ENCODE measurements around the gene ATG4C. TPM values are rescaled to one million over a fixed set of nuclear protein-coding genes. Genes with fewer than 3 reads are reported as not detected.

Gene ATG4C
- polyA plus RNA-seq, 2 of the 4 experiments (the other 2 are of a cell fraction): 6.5 to 14.8 TPM

DNA sequence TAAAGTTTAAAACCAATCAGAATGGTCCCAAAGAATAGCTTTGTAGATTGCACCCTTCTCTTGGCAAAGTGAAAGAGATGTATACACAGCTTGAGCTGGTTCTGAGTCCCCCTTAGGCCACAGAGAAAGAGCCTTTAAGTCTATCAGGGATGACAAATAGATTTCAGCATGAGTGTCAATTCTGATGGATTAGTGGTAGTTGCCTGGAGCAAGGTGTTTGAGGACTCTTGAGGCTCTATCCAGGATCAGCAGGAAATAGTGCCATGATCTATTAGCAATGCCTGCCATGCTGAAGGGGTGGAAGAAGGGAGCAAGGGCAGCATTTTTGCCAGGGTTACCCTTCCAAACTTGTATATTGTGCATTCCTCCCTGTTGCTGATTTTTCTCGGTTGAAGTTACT is 116.6 kb downstream of the ATG4C start:
- CTCF ChIA-PET: no interaction called here
- no peak for DNase-seq (ENCODE audit: low read depth in 1 of 2, low spot score in 1 of 2)
- Histone ChIP-seq H3K9me3 (no peaks in the 10 kb centered on the region), H3K27ac (no peak overlapping the region), H3K4me2 (no peak overlapping the region), H3K4me1 (no peaks in the 10 kb centered on the region), H3K4me3 (no peak overlapping the region)
- no peak for FAIRE-seq
- TF ChIP-seq BHLHE40 (IDR thresholded peaks at IDR 0.05; ENCODE audit: low read depth, low read length) (no peak), KDM5A (IDR thresholded peaks at IDR 0.05) (no peak), JUN (IDR thresholded peaks at IDR 0.05) (no peak), PHF8 (IDR thresholded peaks at IDR 0.05; ENCODE audit: borderline replicate concordance, low read depth) (no peak), MYC (IDR thresholded peaks at IDR 0.05; ENCODE audit: borderline replicate concordance, low read length) (no peak), ATOH8 (CRISPR knock-in tag; IDR thresholded peaks at IDR 0.05; ENCODE audit: low read depth) (no peak), HOXA7 (CRISPR knock-in tag; IDR thresholded peaks at IDR 0.05) (no peak), GATA3 (IDR thresholded peaks at IDR 0.05; ENCODE audit: borderline replicate concordance) (no peak), MAZ (IDR thresholded peaks at IDR 0.05; ENCODE audit: borderline replicate concordance, low read depth, low read length) (no peak), ZFP36 (IDR thresholded peaks at IDR 0.05; ENCODE audit: borderline replicate concordance, partially characterized antibody) (no peak), POLR2A (IDR thresholded peaks at IDR 0.05; ENCODE audit: low read length) (no peak), SREBF2 (IDR thresholded peaks at IDR 0.05) (no peak), HMGXB4 (CRISPR knock-in tag; IDR thresholded peaks at IDR 0.05; ENCODE audit: borderline replicate concordance) (no peak)
- TF ChIP-seq, protein P1, sequence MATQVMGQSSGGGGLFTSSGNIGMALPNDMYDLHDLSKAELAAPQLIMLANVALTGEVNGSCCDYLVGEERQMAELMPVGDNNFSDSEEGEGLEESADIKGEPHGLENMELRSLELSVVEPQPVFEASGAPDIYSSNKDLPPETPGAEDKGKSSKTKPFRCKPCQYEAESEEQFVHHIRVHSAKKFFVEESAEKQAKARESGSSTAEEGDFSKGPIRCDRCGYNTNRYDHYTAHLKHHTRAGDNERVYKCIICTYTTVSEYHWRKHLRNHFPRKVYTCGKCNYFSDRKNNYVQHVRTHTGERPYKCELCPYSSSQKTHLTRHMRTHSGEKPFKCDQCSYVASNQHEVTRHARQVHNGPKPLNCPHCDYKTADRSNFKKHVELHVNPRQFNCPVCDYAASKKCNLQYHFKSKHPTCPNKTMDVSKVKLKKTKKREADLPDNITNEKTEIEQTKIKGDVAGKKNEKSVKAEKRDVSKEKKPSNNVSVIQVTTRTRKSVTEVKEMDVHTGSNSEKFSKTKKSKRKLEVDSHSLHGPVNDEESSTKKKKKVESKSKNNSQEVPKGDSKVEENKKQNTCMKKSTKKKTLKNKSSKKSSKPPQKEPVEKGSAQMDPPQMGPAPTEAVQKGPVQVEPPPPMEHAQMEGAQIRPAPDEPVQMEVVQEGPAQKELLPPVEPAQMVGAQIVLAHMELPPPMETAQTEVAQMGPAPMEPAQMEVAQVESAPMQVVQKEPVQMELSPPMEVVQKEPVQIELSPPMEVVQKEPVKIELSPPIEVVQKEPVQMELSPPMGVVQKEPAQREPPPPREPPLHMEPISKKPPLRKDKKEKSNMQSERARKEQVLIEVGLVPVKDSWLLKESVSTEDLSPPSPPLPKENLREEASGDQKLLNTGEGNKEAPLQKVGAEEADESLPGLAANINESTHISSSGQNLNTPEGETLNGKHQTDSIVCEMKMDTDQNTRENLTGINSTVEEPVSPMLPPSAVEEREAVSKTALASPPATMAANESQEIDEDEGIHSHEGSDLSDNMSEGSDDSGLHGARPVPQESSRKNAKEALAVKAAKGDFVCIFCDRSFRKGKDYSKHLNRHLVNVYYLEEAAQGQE (IDR thresholded peaks at IDR 0.05): no peak
- TF ChIP-seq, protein P2, sequence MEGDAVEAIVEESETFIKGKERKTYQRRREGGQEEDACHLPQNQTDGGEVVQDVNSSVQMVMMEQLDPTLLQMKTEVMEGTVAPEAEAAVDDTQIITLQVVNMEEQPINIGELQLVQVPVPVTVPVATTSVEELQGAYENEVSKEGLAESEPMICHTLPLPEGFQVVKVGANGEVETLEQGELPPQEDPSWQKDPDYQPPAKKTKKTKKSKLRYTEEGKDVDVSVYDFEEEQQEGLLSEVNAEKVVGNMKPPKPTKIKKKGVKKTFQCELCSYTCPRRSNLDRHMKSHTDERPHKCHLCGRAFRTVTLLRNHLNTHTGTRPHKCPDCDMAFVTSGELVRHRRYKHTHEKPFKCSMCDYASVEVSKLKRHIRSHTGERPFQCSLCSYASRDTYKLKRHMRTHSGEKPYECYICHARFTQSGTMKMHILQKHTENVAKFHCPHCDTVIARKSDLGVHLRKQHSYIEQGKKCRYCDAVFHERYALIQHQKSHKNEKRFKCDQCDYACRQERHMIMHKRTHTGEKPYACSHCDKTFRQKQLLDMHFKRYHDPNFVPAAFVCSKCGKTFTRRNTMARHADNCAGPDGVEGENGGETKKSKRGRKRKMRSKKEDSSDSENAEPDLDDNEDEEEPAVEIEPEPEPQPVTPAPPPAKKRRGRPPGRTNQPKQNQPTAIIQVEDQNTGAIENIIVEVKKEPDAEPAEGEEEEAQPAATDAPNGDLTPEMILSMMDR (IDR thresholded peaks at IDR 0.05): no peak
- POLR2A ChIA-PET: no interaction called here
- ATAC-seq: no peak
- 91% methylated on average over 1 of the region's 1 CpG for WGBS (ENCODE audit: missing lambda C conversion rate)

DNA sequence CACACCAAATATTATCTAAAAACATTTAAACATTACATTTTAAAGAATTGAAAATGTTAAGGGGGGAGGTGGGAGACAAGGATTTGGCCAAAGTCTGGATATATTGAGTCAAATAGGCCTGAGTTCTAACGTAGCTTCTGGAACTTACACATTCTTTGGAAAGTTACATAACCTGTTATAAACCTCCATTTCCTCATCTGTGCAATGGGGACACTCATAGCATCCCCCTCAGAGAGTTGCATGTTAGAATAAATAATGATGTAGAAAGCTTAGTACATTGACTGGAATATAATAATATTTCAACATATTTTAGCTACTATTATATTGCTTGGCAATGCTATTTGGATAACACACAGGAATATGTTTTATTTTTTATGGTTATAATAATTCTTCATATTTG is 117.7 kb downstream of the ATG4C start:
- H3K4me3 ChIP-seq: no peak overlapping the region
- ATAC-seq (no peak), DNase-seq (ENCODE audit: low read depth in 1 of 2, low spot score in 1 of 2) (no peak), FAIRE-seq (no peak)
- POLR2A ChIA-PET: no interaction called here
- TF ChIP-seq, protein P3, sequence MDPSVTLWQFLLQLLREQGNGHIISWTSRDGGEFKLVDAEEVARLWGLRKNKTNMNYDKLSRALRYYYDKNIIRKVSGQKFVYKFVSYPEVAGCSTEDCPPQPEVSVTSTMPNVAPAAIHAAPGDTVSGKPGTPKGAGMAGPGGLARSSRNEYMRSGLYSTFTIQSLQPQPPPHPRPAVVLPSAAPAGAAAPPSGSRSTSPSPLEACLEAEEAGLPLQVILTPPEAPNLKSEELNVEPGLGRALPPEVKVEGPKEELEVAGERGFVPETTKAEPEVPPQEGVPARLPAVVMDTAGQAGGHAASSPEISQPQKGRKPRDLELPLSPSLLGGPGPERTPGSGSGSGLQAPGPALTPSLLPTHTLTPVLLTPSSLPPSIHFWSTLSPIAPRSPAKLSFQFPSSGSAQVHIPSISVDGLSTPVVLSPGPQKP (IDR thresholded peaks at IDR 0.05; ENCODE audit: low read depth, low read length): no peak
- no peak for TF ChIP-seq CEBPB (IDR thresholded peaks at IDR 0.05)
- TF ChIP-seq ZFP36 (IDR thresholded peaks at IDR 0.05; ENCODE audit: borderline replicate concordance, partially characterized antibody): no peak
- TF ChIP-seq RAD21 (conservative IDR thresholded peaks at IDR 0.05 in 1 of 2, IDR thresholded peaks at IDR 0.05 in 1 of 2): no peak
- TF ChIP-seq JUNB (IDR thresholded peaks at IDR 0.05): no peak
- TF ChIP-seq SREBF2 (IDR thresholded peaks at IDR 0.05): no peak
- no peak for TF ChIP-seq JUN (IDR thresholded peaks at IDR 0.05)
- TF ChIP-seq NR3C1 (IDR thresholded peaks at IDR 0.05): no peak
- TF ChIP-seq, protein P1 (IDR thresholded peaks at IDR 0.05): no peak
- no peak for TF ChIP-seq MYC (IDR thresholded peaks at IDR 0.05; ENCODE audit: borderline replicate concordance, low read length)
- no peak for TF ChIP-seq ZNF302 (CRISPR knock-in tag; IDR thresholded peaks at IDR 0.05)
- no peak for TF ChIP-seq RNF2 (IDR thresholded peaks at IDR 0.05; ENCODE audit: borderline replicate concordance, low read depth)
- no peak overlapping the region for H3K27ac ChIP-seq
- no peaks in the 10 kb centered on the region for H3K9me3 ChIP-seq
- CTCF ChIA-PET: no interaction called here
- no peaks in the 10 kb centered on the region for H3K4me1 ChIP-seq
- H3K4me2 ChIP-seq: no peak overlapping the region
- WGBS (ENCODE audit: missing lambda C conversion rate): 45% methylated on average over 1 of the region's 1 CpG
